Measurements from ENCODE around the gene MMP7.

Gene MMP7

DNA sequence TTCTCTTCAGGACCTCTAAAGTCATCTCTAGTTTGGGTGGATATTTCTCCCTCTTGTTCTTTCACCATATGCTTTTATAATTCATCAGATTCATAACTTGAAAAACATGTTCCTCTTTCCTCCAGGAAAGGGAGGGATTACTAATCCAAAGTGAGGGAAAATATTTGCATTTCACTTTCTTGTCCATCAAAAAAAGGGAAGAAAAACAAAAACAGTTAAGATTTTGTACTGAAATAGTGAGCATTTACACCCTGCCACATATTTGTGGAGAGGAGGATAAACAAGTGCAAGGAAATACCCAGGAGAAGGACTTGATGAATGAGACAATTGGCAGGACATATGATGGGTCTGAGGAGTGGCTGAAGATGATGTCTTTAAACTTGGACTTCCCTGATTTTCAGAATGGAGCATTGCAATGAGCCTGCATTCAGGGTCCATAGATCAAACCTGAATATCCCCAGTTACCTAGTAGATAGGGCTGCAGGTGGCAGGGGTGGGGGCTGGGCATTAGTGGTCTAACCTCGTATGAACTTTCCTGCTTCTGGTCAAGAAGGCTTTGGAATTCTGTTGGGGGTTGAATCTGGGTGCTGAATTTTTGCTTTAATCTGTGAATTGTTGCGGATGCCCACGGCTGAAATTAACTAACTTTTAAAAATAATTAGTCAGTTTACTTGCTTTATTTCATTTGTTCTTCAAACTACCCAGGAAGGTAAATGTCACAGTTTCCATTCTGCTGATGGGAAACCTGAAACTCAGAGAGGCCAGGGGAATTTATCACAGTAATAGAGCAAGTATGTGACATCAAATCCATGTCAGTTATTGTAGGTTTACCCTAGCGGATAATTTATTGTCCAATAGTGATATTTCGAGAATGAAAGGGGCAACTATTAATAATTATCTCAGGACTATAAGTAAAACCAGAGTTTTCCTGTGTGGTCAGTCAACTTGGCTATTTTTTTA lies 41.1 kb downstream of the MMP7 start:
- DNase-seq (ENCODE audit: low read depth) = no peak
- TF ChIP-seq, protein P1, sequence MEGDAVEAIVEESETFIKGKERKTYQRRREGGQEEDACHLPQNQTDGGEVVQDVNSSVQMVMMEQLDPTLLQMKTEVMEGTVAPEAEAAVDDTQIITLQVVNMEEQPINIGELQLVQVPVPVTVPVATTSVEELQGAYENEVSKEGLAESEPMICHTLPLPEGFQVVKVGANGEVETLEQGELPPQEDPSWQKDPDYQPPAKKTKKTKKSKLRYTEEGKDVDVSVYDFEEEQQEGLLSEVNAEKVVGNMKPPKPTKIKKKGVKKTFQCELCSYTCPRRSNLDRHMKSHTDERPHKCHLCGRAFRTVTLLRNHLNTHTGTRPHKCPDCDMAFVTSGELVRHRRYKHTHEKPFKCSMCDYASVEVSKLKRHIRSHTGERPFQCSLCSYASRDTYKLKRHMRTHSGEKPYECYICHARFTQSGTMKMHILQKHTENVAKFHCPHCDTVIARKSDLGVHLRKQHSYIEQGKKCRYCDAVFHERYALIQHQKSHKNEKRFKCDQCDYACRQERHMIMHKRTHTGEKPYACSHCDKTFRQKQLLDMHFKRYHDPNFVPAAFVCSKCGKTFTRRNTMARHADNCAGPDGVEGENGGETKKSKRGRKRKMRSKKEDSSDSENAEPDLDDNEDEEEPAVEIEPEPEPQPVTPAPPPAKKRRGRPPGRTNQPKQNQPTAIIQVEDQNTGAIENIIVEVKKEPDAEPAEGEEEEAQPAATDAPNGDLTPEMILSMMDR (IDR thresholded peaks at IDR 0.05; ENCODE audit: low read depth, low read length, missing control alignments) = no peak
- H3K4me3 ChIP-seq (ENCODE audit: low read depth, low read length) = no peak overlapping the region

DNA sequence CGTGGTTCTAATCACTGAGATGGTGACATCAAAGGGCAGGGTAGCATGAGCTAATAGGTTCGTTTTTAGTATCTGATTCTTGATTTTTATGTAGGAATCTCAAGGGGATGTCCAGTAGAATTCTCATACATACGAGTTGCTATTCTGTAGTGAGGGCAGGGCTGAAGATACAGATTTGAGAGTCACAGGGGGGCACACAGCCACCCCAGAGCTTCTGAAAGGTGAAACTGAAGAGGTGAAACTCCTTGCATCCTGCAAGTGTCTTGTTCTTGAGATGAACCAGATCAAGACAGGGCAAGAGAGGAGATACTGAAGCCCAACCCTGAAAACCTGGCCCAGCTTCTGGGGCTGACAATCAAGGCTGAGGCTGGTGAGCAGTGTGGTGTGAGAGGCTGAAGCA lies 42.3 kb downstream of the MMP7 start:
- DNase-seq (ENCODE audit: low read depth) = peak; percentile 27
- TF ChIP-seq, protein P1 (IDR thresholded peaks at IDR 0.05; ENCODE audit: low read depth, low read length, missing control alignments) = no peak
- no peak overlapping the region for H3K4me3 ChIP-seq (ENCODE audit: low read depth, low read length)

DNA sequence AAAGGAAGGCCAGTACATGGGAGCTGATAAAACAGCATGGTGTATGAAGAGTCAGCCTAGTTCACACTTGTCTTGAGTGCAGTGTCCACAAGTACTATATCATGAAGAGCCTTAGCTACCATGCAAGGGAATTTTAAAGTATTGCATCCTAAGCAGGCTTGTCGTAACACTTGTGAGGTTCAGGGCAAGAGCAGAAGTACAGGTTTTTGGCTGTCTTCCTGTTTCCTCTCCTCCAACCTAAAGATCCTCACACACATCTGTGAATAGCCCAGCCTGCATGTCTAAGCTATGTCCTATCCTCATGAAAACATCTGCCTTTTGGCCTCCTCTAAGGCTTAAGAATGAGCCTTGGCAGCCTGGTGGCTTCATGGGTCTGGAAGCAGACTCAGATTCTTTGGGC lies 43.3 kb downstream of the MMP7 start:
- DNase-seq (ENCODE audit: low read depth) = no peak
- H3K4me3 ChIP-seq (ENCODE audit: low read depth, low read length) = no peak overlapping the region
- TF ChIP-seq, protein P1 (IDR thresholded peaks at IDR 0.05; ENCODE audit: low read depth, low read length, missing control alignments) = no peak

DNA sequence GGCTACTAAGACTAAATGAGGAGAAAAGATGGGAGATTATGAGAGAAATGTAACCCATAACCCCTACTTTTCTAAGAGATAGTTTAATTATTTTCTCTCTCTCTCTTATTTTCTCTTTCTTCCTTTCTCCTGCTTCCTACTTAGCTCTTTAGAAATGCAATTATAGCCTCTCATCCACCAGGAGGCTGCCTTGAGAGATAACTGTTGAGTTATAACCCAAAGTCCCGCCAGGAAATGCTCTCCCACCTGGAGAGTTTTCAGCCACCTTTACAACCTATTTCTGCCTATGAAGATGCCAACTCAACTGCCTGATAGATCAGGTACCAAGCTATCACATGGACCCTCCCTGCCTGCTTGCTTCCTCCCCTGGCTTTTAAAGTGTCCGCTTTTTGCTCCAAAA lies 44.0 kb downstream of the MMP7 start:
- no peak overlapping the region for H3K4me3 ChIP-seq (ENCODE audit: low read depth, low read length)
- TF ChIP-seq, protein P1 (IDR thresholded peaks at IDR 0.05; ENCODE audit: low read depth, low read length, missing control alignments) = no peak
- no peak for DNase-seq (ENCODE audit: low read depth)

DNA sequence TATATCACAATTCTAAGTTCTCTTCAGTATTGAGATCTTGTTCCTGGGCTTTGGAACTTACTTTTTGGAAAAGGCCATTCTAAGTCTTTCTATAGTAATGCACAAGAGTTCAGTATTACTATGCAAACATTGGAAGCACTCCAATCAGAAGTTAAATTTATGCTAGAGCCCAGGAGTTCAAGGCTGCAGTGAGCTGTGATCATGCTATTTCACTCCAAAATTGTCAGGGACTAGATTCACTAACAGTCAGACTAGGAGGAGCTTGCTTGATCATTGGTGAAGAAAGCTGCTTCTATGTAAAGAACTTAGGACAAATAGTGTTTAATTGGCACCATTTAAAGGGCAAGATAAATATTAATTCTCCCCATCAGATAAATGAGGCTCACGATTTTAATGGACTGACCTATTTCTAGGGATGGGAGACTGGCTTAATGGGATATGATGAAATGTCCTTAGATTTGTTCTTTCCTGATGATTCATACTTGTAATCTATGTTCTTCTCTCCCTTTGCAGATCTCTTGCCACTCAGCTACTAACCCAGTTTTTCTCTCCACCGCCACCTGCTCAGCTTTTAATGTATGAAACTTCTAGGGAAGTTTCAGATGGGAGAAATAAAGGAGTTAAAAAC lies 45.3 kb downstream of the MMP7 start:
- TF ChIP-seq, protein P1 (IDR thresholded peaks at IDR 0.05; ENCODE audit: low read depth, low read length, missing control alignments) = no peak
- no peak for DNase-seq (ENCODE audit: low read depth)
- H3K4me3 ChIP-seq (ENCODE audit: low read depth, low read length) = no peak overlapping the region

DNA sequence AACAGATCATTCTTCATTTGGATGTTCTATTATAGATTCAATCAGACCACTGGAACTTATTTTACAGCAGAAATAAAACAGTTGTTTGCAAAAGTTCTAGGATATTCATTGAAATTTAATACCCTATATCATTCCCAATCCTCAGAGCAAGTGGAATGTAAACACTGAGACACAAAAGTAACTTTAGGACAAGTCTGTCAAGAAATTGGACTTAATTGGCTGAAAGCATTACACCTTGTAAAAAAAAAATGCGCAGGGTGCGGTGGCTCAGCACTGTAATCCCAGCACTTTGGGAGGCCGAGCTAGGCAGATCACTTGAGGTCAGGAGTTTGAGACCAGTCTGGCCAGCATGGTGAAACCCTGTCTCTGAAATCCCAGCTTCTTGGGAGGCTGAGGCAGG lies 48.1 kb downstream of the MMP7 start:
- H3K4me3 ChIP-seq (ENCODE audit: low read depth, low read length) = no peak overlapping the region
- TF ChIP-seq, protein P1 (IDR thresholded peaks at IDR 0.05; ENCODE audit: low read depth, low read length, missing control alignments) = no peak
- DNase-seq (ENCODE audit: low read depth) = no peak

Measured in GM12864 (cell line).